Measurements from ENCODE around the gene TSNAX.
"Not testable (repeated sequence)": the region's sequence is repeated elsewhere in the genome, so short reads cannot be mapped to it uniquely, and the experiment has no call there.

The TSNAX gene
- total RNA-seq: 28.8 to 33.0 reads per million in 2 experiments

- DNase-seq (ENCODE audit: low read depth): peak; percentile 81
These were observed at the start of gene TSNAX for GRCh38 chr1:231528172-231529029. TSS of gene TSNAX (plus strand) at chr1:231528669. CDS start at chr1:231528811, 142 bp downstream.

- DNase-seq (ENCODE audit: low read depth): no peak
These were observed 49.7 kb upstream of the TSNAX start for GRCh38 chr1:231478811-231479210.

- no peak for DNase-seq (ENCODE audit: low read depth)
These were observed 48.5 kb upstream of the TSNAX start for GRCh38 chr1:231480008-231480407.

- DNase-seq (ENCODE audit: low read depth): no peak
These were observed 47.2 kb upstream of the TSNAX start for GRCh38 chr1:231481289-231481688.

GRCh38 chr1:231485029-231485784 is 43.3 kb upstream of the TSNAX start:
- DNase-seq (ENCODE audit: low read depth): no peak

- no peak for DNase-seq (ENCODE audit: low read depth)
These were observed 41.5 kb upstream of the TSNAX start for GRCh38 chr1:231487019-231487418.

- no peak for DNase-seq (ENCODE audit: low read depth)
These were observed 40.6 kb upstream of the TSNAX start for GRCh38 chr1:231487910-231488309.

- no peak for DNase-seq (ENCODE audit: low read depth)
These were observed 34.9 kb upstream of the TSNAX start for GRCh38 chr1:231493421-231494185.

- DNase-seq (ENCODE audit: low read depth): no peak
These were observed 33.9 kb upstream of the TSNAX start for GRCh38 chr1:231494439-231495110.

GRCh38 chr1:231497629-231498152 is 30.8 kb upstream of the TSNAX start:
- DNase-seq (ENCODE audit: low read depth): no peak

- no peak for DNase-seq (ENCODE audit: low read depth)
These were observed 29.2 kb upstream of the TSNAX start for GRCh38 chr1:231499148-231499763.

- no peak for DNase-seq (ENCODE audit: low read depth)
These were observed 27.8 kb upstream of the TSNAX start for GRCh38 chr1:231500666-231501065.

GRCh38 chr1:231503168-231503567 is 25.3 kb upstream of the TSNAX start:
- not testable (repeated sequence) for DNase-seq (ENCODE audit: low read depth)

GRCh38 chr1:231507476-231508355 is 20.8 kb upstream of the TSNAX start:
- DNase-seq (ENCODE audit: low read depth): no peak

GRCh38 chr1:231508497-231508896 is 20.0 kb upstream of the TSNAX start:
- no peak for DNase-seq (ENCODE audit: low read depth)

- DNase-seq (ENCODE audit: low read depth): no peak
These were observed 19.5 kb upstream of the TSNAX start for GRCh38 chr1:231508941-231509340.

- DNase-seq (ENCODE audit: low read depth): no peak
These were observed 16.2 kb upstream of the TSNAX start for GRCh38 chr1:231512147-231512698.

GRCh38 chr1:231515748-231516147 is 12.7 kb upstream of the TSNAX start:
- DNase-seq (ENCODE audit: low read depth): no peak

- DNase-seq (ENCODE audit: low read depth): no peak
These were observed 11.4 kb upstream of the TSNAX start for GRCh38 chr1:231517076-231517475.
